NT2/D1 (cell line): Measurements from ENCODE around the gene SNX27.

Experiments
- YY1 ChIP-seq: IDR thresholded peaks from 2 replicates; pipeline ENCODE4 v1.6.1; 2011; ENCODE audit not compliant: insufficient read length, insufficient read depth
- ZNF274 ChIP-seq: IDR thresholded peaks from 2 replicates; pipeline ENCODE4 v1.6.1; 2011; ENCODE audit warnings: mild to moderate bottlenecking, low read depth, low read length

DNA sequence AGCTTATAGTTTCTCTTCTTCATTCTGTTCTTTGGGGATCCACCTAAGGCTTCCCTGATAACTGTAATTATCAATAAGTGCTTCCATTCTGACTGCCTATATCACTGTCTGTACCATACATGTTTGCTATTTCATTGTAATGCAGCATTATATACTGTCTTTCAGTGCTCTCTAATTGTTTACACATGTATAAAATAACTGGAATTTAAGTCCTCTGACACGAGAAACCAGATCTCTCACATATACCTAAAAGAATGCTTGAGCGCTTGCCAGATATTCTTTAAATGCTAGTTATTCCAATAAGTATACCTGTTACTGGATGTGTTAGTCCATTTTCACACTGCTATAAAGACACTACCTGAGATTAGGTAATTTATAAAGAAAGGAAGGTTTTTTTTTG, 70.1 kb downstream of the SNX27 start:
- no peak for TF ChIP-seq YY1
- TF ChIP-seq ZNF274: no peak
